Thoracic aorta (tissue), 2 donors: ENCODE data around the gene SOD3. TPM values are rescaled to one million over a fixed set of nuclear protein-coding genes. Genes with fewer than 3 reads are reported as not detected.

Source experiments
- ATAC-seq: fragments of 150-250 bp; one replicate; pipeline ENCODE4 v1.8.0; 2017; ENCODE audit warnings: low read depth; ENCODE audit not compliant: insufficient number of reproducible peaks, low FRiP score
- DNase-seq: peaks from one replicate; pipeline ENCODE4 v3.0.0-alpha.2; 2020; ENCODE audit warnings: low spot score
- H3K27ac ChIP-seq, 2 donors: fragments of 200-600 bp; sonication (generic); 1 replicate in 1 of 2; 2 replicates in 1 of 2; pipeline ENCODE4 v1.5.1; 2016; ENCODE audit warnings: mild to moderate bottlenecking in 2 of 2, moderate library complexity in 2 of 2
- H3K27me3 ChIP-seq: fragments of 200-600 bp; sonication (generic); replicated peaks from 2 replicates; pipeline ENCODE4 v1.6.0; 2016; ENCODE audit warnings: mild to moderate bottlenecking; ENCODE audit not compliant: insufficient read depth
- H3K36me3 ChIP-seq: fragments of 200-600 bp; sonication (generic); one replicate; pipeline ENCODE4 v1.5.1; 2016
- H3K4me1 ChIP-seq, 2 donors: fragments of 200-600 bp; sonication (generic); 1 replicate in 1 of 2; 2 replicates in 1 of 2; pipeline versions ENCODE4 v1.5.1 to v1.6.0; 2016; ENCODE audit warnings: low read depth in 2 of 2, mild to moderate bottlenecking in 1 of 2; ENCODE audit not compliant: control insufficient read depth in 1 of 2
- H3K4me3 ChIP-seq: fragments of 200-600 bp; sonication (generic); 2 replicates; pipeline ENCODE4 v1.5.1; 2016; ENCODE audit warnings: mild to moderate bottlenecking
- H3K9me3 ChIP-seq: fragments of 200-600 bp; sonication (generic); 2 replicates; pipeline ENCODE4 v1.5.1; 2016
- total RNA-seq, 2 donors: library from RNA; depleted of rRNA; stranded (reverse); fragments of >200 nt; gene quantifications; one replicate each; pipeline versions ENCODE4 v1.1.0 to v1.2.3, GENCODE V29; 2016
- TF ChIP-seq, protein P1 (sequence below): fragments of 200-600 bp; sonication (generic); IDR thresholded peaks from one replicate; pipeline ENCODE4 v1.5.1; 2019; ENCODE audit warnings: antibody characterized with exemption

SOD3 gene
- total RNA-seq, 2 donors from 2014 or later: 549 to 743 TPM

GRCh38 chr4:24802648-24803047, 7.3 kb downstream of the SOD3 start:
- TF ChIP-seq, protein P1, sequence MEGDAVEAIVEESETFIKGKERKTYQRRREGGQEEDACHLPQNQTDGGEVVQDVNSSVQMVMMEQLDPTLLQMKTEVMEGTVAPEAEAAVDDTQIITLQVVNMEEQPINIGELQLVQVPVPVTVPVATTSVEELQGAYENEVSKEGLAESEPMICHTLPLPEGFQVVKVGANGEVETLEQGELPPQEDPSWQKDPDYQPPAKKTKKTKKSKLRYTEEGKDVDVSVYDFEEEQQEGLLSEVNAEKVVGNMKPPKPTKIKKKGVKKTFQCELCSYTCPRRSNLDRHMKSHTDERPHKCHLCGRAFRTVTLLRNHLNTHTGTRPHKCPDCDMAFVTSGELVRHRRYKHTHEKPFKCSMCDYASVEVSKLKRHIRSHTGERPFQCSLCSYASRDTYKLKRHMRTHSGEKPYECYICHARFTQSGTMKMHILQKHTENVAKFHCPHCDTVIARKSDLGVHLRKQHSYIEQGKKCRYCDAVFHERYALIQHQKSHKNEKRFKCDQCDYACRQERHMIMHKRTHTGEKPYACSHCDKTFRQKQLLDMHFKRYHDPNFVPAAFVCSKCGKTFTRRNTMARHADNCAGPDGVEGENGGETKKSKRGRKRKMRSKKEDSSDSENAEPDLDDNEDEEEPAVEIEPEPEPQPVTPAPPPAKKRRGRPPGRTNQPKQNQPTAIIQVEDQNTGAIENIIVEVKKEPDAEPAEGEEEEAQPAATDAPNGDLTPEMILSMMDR: no peak
- peak overlapping the region in 1 of 2 donors; percentile 75 for H3K27ac ChIP-seq
- no peaks in the 10 kb centered on the region for H3K27me3 ChIP-seq
- H3K4me3 ChIP-seq: no peak overlapping the region
- ATAC-seq (no peak), DNase-seq (no peak)
- peaks cover 28 to 56% of the 10 kb centered on the region in 2 donors for H3K4me1 ChIP-seq
- no peaks in the 10 kb centered on the region for H3K9me3 ChIP-seq
- no peaks in the 10 kb centered on the region for H3K36me3 ChIP-seq

DNA sequence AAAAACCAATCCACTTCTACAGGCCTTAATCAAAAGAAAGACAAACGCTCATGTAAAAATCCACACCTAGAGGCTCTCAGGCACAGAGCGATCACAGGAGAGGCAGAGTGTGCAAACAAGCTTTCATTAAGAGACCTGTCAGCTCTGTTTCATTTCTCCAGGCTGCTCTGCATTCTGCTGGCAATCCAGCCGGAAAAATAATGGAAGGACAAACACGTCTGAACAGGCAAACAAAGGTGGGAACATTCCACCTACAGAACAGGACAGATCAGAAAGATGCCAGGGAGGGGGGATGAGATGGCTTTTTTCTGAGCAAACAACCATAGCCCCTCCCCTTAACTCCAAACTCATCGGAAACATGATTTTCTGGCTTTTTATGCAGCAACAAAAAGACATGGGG, 9.7 kb downstream of the SOD3 start:
- H3K27ac ChIP-seq: no peak overlapping the region
- H3K4me3 ChIP-seq: no peak overlapping the region
- no peaks in the 10 kb centered on the region for H3K9me3 ChIP-seq
- H3K4me1 ChIP-seq: peaks cover 28 to 53% of the 10 kb centered on the region in 2 donors
- no peaks in the 10 kb centered on the region for H3K36me3 ChIP-seq
- TF ChIP-seq, protein P1: no peak
- no peak for ATAC-seq
- H3K27me3 ChIP-seq: no peaks in the 10 kb centered on the region
- DNase-seq: no peak

GRCh38 chr4:24805566-24805965, 10.2 kb downstream of the SOD3 start:
- Histone ChIP-seq H3K9me3 (no peaks in the 10 kb centered on the region), H3K4me3 (no peak overlapping the region), H3K36me3 (no peaks in the 10 kb centered on the region), H3K4me1 (peaks cover 25 to 53% of the 10 kb centered on the region in 2 donors), H3K27ac (no peak overlapping the region), H3K27me3 (no peaks in the 10 kb centered on the region)
- ATAC-seq: no peak
- TF ChIP-seq, protein P1: no peak
- no peak for DNase-seq

DNA sequence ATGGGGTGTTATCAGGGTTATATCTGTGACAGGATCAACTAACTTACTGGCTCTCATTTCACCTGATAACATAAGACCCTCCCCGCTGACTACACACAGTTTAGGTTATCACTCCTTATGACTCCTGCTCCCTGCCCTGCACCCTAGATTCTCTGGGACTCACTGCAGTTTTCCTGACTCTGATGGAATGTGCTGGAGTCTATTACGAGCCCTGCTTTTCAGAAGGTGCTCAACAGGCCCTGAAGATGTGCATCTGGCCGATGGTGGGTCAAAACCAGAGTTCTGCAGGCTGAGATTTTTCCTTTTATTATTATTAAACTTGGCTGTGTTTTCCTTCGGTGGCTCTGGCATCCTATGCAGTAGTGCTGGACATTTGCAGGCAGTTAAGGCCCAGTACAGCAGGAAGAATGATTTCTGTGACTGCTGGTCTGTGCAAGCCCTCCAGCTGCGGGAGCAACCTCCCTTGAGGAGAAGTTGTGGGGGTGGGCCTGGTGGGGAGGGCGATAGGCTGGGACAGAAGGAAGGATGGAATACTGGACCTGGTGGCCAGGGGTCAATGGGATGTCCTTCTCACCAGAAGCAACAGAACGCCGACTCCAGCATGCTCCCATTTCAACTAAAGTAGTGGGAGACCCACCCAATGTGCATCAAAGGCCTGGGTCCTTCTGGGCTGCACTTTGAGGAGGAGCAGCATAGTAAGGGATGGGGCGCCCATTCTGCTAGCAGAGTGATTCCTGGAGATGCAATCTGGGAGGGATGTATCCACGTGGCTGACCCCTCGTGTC, 11.0 kb downstream of the SOD3 start:
- Histone ChIP-seq H3K4me1 (peaks cover 16 to 44% of the 10 kb centered on the region in 2 donors), H3K4me3 (no peak overlapping the region), H3K36me3 (no peaks in the 10 kb centered on the region), H3K27me3 (no peaks in the 10 kb centered on the region), H3K27ac (no peak overlapping the region), H3K9me3 (no peaks in the 10 kb centered on the region)
- DNase-seq (no peak), ATAC-seq (no peak)
- TF ChIP-seq, protein P1: no peak

DNA sequence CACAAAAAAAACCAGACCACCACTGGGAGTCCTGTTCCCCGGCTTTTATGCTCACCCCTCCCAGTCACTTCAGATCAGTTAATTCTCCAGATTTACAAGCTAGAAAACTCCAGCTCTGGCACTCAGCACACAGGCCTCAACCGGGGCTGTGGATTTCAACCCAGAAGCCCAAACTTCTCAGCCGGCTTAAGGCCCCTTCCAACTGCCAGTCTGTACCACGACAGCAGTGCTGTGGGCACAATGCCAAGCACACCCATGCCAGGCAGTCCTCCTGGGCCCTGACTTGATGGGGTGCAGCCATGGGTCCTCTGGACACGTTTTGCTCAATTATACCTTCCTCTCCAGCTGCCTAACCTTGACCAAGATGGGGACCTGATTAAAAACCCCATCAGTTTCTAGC, 12.2 kb downstream of the SOD3 start:
- no peaks in the 10 kb centered on the region for H3K9me3 ChIP-seq
- TF ChIP-seq, protein P1: no peak
- peaks cover 7% of the 10 kb centered on the region for H3K36me3 ChIP-seq
- no peaks in the 10 kb centered on the region for H3K27me3 ChIP-seq
- peaks cover 5 to 32% of the 10 kb centered on the region in 2 donors for H3K4me1 ChIP-seq
- DNase-seq (no peak), ATAC-seq (no peak)
- no peak overlapping the region for H3K27ac ChIP-seq
- no peak overlapping the region for H3K4me3 ChIP-seq
